Mesenteric fat pad (tissue), 1 donor: ENCODE data around the gene SRCIN1. TPM values are rescaled to one million over a fixed set of nuclear protein-coding genes. Genes with fewer than 3 reads are reported as not detected.
"Not testable (repeated sequence)": the region's sequence is repeated elsewhere in the genome, so short reads cannot be mapped to it uniquely, and the experiment has no call there.

ENCODE experiments used
- DNase-seq: peaks from one replicate; pipeline ENCODE4 v3.0.0-alpha.2; 2020; ENCODE audit warnings: low spot score
- total RNA-seq: library from RNA; stranded (reverse); fragmentation: NEBNext Ultra II Directional; extraction: Animal tissue kit (Norgen Biotek cat#: 25700); gene quantifications from one replicate; pipeline ENCODE4 v1.2.1, GENCODE V29; 2021
- donor health status: DM: yes; HTN: yes; CAD: no.

SRCIN1 gene
- total RNA-seq, 1 donor from 2014 or later = 10.1 TPM

DNA sequence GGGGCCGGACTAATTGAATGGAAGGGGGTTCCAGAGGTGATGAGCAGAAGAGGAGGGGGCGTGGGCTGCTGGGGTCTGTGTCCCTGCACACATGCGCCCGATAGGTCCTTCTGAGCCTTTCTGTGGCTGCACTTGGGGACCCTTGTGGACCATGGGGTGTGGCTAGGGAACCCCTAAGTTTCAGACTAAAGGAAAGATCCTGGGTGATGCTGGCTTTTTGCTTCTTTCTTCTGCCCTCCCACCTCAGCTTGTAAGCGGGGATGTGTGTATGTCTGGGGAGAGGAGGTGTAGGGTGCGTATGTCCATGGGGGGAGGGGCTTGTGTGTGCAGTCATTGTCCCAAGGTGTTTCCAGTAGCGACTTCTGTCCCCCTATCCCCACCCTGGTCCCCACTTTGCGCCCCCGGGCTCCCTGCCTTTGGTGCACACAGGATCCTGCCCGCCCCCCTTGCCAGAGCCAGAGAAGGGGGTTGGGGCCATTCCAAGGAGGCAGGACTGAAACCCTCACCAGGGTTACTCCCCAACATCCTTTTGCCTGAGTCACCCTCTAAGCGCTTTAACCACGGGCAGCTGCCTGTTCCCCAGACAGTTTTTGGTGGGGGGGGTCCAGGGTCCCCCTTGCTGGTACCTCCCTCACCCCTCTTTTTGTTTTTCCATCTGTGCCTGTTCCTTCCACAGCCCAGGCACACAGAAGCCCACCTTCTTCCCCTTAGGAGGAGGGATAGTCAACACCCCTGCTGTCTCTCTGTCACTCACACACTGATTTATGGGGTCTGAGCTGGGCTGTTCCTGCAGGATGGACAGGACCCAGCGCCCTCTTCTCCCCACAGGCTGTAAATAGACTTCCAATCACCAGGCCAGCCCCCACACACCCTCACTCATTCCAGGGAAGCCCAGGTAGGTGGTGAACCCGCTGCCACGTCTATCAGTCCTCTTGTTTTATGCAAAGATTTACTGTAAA is 94.3 kb downstream of the SRCIN1 start:
- no peak for DNase-seq

DNA sequence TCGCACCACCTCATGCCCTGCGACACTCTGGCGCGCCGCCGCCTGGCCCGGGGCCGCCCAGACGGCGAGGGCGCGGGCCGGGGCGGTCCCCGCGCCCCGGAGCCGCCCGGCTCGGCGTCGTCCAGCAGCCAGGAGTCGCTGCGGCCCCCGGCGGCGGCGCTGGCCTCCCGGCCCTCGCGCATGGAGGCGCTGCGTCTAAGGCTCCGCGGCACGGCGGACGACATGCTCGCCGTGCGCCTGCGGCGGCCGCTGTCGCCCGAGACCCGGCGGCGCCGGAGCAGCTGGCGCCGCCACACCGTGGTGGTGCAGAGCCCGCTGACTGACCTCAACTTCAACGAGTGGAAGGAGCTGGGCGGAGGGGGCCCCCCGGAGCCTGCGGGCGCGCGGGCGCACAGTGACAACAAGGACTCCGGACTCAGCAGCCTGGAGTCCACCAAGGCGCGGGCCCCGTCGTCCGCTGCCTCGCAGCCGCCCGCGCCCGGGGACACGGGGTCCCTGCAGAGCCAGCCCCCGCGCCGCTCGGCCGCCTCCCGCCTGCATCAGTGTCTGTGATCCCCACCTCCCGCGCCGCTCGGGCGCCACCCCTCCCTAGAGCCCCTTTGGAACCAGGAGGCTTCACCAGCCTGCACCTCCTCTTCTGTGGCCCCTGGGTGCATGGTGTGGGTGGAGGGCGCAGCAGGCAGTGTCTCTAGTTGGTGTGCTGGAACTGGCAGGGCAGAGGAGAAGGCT is 95.2 kb downstream of the SRCIN1 start:
- DNase-seq = no peak

DNA sequence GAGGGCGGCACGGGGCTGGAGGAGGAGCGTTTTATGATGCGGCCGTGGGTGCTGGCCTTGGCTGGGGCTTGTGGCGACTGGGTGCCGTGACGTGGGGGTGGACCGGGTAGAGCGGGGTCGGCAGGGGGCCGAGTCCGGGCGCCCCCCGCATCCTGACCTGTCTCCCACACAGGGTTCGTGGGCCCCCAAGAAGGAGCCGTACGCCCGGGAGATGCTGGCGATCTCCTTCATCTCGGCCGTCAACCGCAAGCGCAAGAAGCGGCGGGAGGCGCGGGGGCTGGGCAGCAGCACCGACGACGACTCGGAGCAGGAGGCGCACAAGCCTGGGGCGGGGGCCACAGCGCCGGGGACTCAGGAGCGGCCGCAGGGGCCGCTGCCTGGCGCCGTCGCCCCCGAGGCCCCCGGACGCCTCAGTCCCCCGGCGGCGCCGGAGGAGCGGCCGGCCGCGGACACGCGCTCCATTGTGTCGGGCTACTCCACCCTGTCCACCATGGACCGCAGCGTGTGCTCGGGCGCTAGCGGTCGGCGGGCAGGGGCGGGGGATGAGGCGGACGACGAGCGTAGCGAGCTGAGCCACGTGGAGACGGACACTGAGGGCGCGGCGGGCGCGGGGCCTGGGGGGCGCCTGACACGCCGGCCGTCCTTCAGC is 95.9 kb downstream of the SRCIN1 start:
- DNase-seq = no peak

DNA sequence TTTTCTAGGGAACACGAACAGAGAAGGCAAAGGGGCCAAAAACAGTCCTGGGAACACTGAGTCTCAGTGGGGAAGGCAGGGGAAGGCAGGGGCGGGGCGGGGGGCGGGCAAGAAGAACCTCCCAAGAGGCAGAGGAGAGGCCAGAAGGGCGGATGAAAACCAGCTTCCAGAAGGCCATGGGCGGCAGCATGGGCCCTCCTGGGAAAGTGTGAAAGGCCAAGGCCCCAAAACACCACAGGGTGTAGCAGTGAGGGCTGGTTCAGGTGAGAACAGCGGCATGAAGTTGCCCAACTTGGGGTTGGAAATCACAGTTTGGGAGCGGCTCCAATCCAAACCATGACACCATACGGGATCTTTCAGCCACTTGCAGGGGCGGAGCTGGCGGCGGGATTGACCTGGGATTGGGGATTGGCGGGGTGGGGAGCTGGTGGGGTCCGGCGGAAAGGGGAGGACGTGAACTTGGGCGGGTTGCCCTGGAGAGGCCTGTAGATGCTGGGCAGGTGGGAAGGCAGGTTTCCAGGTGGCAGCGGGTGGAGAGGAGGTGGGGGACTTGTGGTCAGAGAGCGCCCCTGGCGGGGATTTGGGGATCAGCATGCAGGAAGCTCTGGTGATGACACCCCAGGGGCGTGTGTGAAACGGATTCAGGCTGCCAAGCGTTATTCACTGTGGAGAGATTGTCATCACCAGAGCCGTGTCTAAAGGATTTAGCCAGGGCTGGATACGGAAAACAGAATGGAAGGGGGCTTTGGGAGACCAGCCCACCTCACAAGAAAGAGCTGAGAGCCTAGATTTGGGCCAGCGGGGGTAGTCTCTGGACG is 96.6 kb downstream of the SRCIN1 start:
- DNase-seq = no peak

DNA sequence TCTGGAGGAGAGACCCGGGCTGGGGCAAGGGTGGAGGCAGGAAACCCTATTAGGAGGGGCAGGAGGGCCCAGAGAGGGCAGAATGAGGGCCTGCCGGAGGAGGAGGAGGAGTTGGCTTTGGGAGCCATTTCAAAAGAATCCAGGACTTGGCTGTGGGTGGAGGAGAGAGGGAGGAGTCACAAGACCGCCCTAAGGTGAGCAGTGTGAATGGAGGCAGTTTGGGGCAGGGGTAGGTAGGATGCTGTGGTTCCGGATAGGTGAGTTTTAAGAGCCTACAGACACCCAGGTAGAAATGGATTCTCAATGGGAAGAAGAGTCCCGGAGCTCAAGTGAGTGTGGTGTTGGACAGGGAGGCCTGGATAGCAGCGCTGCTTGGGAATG is 97.2 kb downstream of the SRCIN1 start:
- no peak for DNase-seq

DNA sequence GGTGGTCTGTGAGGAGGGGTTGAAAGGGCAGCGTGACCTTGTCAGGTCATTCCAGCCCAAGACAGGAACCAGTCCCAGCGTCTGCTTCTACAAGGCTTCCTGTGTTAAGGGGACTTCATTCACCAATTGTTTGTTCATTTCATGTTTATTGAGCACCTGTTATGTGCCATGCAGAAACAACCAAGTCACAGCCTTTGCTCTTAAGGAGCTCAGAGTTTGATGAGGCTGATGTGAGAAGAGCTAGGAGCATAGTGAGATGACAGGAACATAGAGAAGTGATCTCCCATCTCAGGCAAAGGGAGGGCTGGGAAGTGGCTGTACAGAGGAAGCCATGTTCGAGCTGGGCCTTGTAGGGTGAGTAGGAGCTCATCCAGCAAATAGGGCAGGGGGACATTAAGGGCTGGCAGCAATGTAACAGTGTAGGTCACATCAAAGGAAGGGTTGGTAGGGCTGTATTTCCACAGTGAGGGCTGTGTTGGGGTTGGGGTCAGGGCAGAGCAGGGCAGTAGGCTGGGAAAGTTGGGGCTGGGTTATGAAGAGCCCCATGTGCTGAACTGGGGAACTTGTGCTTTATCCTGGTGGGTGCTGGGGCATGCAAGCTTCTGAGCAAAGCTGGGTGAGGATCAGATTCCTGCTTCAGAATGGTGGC is 97.7 kb downstream of the SRCIN1 start:
- DNase-seq = no peak

DNA sequence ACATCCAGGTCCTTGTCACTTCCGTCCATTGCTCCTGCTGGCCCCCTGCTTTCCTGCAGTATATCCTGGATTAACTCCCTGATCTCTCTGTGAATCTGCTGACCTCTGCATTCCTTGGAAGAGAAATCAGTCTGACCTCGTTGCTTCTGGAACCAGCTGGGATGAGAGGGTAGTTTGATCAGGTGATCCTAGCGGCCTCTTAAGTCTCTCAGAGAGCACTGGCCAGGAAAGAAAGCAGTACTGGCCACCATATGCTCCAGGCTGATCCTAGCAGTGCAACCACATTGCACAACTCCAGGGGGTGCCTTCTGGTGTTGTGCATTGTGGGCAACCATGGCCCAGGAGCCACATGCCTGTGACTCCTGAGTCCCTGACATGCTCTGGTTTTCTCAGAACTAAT is 98.3 kb downstream of the SRCIN1 start:
- DNase-seq = no peak

DNA sequence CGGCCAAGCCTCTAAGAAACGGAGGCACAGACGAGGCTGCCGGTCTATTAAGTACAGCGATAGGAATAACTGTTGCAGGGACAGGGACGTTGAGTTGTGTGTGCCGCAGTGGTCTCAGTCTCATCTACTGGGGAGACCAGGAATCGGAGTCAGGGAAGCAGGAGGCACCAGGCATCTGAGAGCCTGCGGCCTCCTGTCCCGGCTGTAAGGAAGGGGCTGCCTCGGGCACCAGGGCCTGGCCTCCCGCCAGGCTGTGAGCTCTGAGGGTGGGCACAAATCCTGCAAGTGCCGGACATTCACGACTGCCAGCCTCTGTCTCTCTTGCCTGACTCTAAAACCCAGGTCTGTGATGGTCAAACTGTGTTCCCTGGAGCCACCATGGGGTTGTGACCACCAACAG is 101.5 kb downstream of the SRCIN1 start:
- DNase-seq = no peak

DNA sequence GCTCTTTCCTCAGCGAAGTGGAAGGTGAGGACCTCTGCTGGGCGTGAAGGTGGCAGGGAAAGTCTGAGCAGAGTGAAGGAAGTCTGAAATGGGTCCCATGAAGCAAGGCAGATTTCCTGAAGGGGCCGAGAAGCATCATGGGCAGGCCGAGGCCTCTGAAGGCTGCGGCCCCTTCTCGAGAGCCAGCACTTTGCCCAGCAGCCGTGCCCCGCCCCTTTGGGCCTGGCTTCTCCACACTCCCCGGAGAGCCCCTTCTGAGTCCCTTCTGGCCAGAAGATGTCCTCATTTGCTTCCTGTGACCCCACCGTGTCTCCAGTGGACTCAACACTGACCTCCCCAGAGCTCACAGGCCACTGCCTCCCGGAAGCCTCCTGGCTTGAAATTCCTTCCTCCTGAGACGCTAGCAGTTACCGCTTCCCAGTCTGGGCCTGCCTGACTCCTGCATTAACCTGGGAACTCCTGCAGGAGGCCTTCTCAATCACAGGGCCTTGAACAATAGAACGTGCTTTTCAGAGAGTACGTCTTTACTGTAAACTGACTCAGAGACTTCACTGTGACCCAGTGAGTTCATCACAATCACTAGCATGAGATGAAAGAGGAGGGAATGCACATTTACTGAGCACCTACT is 102.4 kb downstream of the SRCIN1 start:
- not testable (repeated sequence) for DNase-seq

DNA sequence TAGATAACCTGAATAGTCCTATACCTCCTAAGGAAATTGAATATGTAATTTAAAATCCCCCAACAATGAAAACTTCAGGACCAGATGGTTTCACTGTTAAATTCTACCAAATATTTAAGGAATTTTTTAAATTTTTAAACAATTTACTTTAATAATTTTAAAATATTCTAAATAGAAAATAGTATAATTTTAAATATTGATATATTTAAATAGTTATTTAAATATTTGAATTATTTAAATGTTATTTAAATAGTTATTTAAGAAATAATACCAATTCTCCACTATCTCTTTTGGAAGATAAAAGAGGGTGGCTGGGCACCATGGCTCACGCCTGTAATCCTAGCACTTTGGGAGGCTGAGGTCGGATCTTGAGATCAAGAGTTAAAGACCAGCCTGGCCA is 104.0 kb downstream of the SRCIN1 start:
- DNase-seq = not testable (repeated sequence)

DNA sequence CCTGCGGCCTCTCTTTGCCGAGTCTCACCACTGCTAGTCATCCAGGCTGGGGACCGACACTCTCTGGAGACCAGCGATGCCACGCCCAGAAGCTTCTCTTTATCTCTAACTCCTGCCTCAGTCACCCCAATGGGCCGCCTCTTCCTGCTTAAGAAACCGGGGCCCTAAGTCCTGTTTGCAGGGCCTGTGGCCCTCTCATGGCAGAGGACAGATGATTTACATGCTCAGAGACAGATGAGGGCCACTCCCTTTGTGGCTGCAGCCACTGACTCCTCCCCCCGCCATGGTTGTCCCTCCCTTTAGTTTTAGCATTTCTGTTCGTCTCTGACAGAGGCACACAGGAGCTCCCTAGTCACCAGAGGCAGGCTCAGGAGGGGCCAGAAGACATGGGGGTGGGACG is 106.5 kb downstream of the SRCIN1 start:
- DNase-seq = not testable (repeated sequence)

DNA sequence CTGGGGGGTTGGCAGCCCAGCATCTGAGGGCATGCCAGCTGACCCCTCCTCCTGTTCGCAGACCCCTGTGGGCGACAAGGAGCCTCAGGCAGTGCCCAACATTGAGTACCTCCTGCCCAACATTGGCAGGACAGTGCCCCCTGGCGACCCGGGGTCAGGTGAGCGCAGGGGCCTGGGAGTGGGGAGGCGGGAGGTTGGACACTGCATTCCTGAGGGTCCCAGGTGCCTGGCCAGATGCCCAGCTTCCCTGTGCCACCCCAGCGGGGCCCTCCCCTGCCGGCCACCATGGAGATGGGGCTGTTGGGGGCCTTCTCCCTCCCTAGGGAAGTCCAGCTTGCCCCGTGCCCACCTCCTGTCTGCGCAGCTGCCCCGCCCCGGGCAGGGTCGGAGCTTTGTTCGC is 107.4 kb downstream of the SRCIN1 start:
- DNase-seq = no peak

DNA sequence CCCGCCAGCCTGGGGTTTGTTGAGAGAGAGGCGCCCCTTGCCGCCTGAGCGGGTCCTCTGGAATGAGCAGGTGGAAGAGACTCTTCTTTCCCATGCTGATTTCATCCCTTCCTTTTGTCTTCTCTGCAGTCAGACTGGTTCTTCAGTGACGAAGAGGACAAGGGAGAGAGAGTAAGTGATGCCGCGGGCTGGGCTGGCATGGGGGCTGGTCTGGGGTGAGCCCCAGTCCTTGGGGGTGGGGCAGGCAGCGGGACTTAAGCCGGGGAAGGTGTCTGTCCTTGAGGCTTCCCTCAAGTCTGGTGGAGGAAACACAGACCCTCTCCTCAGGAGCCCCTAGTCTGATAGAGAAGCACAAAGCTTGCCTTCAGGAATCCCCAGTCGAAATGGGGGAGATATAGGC is 108.1 kb downstream of the SRCIN1 start:
- DNase-seq = not testable (repeated sequence)

DNA sequence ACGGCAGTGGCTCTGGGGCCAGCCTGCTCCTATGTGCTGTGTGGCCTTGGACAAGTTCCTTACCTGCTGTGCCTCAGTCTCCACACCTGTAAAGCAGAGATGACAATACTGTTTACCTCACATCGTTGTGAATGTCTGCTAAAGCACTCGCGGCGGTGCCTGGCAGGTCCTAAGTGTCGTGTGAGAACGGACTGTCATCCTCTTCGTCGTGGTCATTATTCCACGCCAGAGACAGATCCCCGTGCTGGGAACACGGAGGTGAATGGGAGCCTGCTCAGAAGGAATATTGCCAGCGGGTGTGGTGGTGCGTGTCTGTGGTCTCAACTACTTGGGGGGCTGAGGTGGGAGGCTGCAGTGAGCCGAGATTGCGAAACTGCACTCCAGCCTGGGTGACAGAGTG is 111.6 kb downstream of the SRCIN1 start:
- DNase-seq = not testable (repeated sequence)

DNA sequence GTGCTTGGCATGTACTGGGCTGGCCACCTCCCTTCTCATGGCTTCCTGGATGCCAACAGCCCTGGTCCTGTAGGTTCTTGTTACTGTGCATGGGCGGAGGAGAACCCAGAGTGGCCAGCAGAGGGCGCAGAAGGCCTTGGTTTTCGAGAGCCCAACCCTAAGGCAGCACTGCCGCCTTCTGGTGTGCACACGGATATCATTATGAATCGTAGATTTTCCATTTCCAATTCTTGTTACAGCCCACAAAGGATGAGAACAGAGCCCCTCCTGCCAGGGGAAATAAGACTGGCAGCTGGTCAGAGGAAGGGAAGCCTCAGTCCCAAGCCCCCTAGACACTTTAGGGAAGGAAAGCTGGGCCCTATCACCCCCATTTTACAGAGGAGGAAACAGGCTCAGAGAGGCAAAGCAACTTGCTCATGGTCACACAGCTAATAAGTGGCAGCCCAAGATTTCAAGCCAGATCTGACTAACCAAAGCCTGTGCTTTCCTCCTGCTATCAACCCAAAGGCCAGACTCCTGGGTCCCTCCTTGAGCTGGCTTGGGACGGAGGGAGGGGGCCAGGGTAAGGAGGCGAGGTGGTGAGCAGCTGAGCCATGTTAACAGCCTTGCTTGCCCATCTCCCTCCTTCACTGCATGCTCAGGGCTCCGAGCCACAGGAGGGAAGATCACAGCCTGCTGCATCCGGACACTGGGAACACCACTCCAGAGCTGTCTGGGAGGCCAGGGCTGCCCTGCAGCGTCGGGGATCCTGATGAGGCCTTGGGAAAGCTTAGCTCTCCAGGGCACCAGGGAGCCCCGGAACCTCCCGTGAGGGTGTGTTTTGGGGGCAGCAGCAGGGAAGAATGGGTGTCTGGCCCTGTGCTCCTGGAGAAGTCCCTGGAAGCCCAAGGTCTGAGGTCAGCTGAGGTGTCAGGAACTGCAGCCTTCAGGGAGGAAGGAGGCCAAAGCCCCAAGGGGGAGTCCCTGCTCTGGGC is 113.4 kb downstream of the SRCIN1 start:
- DNase-seq = peak; percentile 95

DNA sequence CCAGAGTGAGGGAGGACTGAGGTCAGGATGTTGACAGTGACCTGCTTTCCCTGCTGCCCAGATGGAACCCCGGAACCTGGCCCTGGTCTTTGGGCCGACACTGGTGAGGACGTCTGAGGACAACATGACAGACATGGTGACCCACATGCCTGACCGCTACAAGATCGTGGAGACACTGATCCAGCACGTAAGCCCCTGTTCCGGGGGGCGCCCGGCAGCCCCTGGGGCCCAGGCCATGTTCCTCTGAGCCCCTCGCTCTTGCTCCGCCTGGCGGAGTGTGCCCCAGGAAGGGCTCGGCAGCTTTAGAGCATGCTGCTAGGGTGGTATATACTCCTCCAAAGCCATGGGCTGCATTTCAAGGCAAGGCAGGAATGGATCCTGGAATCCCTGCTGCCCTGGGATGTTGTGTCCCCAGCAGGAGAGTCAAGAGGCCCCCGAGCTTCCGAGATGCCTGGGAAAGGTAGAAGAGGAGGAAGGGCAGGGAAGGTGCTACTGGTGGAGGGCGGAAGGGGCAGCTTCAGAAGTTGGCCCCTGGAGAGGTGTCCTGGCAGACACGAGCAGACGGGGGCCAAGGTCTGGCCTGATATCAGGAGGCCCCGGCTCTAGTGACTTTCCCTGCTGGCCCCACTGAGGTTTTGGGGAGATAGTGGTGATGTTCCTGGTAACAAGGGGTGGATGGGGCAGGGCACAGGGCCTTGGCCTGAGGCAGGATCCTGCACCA is 114.2 kb downstream of the SRCIN1 start:
- DNase-seq = not testable (repeated sequence)

DNA sequence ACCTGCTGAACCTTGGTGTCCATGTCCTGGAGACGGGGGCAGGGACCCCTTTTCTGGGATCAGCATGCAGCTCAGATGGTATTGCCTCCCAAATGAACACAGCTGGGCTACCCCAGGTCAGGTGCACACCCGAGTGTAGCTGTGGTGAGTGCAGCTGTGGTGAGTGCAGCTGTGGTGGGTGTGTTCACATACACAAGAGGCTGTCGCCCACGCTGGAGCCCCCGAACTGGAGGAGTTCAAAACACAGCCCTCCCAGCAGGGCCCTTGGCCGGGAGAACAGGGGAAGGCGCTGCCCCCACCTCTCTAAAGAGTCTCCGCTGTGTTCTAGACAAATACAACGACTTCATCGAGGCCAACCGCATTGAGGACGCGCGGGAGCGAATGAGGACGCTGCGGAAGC is 116.0 kb downstream of the SRCIN1 start:
- DNase-seq = not testable (repeated sequence)

DNA sequence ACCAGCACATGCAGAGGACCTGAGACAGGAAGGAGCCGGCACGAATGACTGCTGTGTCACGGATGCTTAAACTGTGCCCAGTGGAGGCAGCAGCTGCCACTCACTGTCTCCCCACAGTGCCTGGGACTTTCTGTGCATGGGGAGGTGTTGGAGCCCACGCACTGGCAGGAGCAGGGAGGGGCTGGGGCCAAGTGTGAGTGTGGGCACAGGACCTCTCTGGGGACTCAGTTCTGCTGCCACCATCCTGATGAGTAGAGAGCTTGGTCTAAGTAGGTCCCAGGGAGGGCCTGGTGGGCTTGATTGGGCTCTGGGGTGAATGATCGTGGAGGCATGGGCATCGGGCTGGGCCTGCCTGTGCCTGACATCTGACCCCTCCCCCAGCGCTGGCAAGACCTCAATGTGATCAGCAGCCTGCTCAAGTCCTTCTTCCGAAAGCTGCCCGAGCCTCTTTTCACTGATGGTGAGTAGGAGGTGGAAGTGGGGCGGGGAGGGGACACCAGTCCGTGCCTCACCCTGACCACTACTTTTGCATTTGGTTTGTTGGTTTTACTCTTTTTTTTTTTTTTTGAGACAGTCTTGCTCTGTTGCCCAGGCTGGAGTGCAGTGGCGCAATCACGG is 120.0 kb downstream of the SRCIN1 start:
- DNase-seq = not testable (repeated sequence)
